PFSK-1 (cell line): ENCODE measurements around the gene CREB3L1.

Source experiments
- POLR2AphosphoS5 ChIP-seq: IDR thresholded peaks from 2 replicates; pipeline ENCODE4 v1.6.1; 2012; ENCODE audit warnings: low read depth, mild to moderate bottlenecking, control low read depth, low read length, moderate library complexity
- SIN3A ChIP-seq: IDR thresholded peaks from 2 replicates; pipeline ENCODE4 v1.6.1; 2012; ENCODE audit warnings: mild to moderate bottlenecking, low read length, moderate library complexity, borderline replicate concordance; ENCODE audit not compliant: insufficient read depth

DNA sequence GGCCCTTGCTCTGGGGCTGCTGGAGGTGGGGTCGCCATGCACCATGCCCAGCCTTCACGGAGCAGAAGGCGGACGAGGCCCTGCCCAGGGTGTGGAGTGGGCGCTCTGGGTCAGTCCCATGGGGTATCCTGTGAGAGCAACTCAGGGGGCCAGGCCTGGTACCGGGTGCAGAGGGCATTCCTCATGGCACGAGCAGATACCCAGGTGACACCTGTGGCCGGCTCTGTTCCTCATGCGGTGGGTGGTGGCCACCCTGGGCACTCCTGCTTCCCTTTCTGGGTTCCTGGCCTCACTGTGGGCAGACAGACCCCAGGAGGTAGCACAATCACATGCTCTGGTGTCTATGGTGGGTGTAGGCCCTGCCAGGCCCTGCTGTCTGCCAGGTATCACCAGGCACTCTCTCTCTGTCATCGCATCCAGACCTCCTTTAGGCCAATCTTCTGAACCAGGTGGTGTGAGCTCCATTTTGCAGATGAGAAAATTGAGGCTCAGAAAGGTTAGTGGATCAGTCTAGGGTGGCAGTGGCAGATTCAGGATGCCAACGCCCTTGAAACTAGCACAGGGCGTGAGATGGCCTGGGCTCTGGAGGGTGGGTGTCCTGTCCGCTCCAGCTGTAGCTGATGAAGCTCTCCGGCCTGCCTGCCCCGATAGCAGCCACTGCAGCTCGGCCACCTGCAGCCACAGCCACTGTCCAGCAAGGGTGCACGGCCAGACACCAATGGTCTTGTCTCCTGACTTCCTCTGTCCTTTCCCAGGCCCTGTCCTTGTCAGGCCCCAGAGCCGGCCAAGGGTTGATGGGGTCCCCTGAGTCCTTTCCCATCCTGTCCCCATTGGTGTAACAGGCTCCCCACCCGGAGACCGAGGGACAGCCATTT is 84.9 kb downstream of the CREB3L1 start:
- TF ChIP-seq SIN3A, result no peak
- no peak for TF ChIP-seq POLR2AphosphoS5
